ENCODE data around the gene ITGA8. TPM values are rescaled to one million over a fixed set of nuclear protein-coding genes. Genes with fewer than 3 reads are reported as not detected.

ITGA8 gene
- total and polyA plus RNA-seq, 9 of the 15 experiments (the other 6 are each of a cell fraction or from before 2014, with no cell fraction given) = 0.01 to 0.07 (median 0.04) TPM; not detected in 5

GRCh38 chr10:15703944-15704580 is 15.7 kb downstream of the ITGA8 start (continued):
- TF ChIP-seq CHD7 (IDR thresholded peaks at IDR 0.05; ENCODE audit: low read depth, low read length) (no peak), CXXC5 (CRISPR knock-in tag; IDR thresholded peaks at IDR 0.05) (no peak), ZNF436 (CRISPR knock-in tag; IDR thresholded peaks at IDR 0.05) (no peak), THRAP3 (IDR thresholded peaks at IDR 0.05; ENCODE audit: borderline replicate concordance) (no peak), ZNF584 (CRISPR knock-in tag; IDR thresholded peaks at IDR 0.05; ENCODE audit: low read depth) (peak; percentile 71; the same call in 1 of the 2 replicates), ZNF583 (CRISPR knock-in tag; IDR thresholded peaks at IDR 0.05) (no peak), ILK (tag; IDR thresholded peaks at IDR 0.05; ENCODE audit: borderline replicate concordance, low read depth) (no peak), ZNF398 (CRISPR knock-in tag; IDR thresholded peaks at IDR 0.05) (no peak), PTTG1 (tag; IDR thresholded peaks at IDR 0.05; ENCODE audit: low read depth) (0 out of 2 replicates have a peak, but pooled peaks have one; percentile 15), ZNF175 (CRISPR knock-in tag; IDR thresholded peaks at IDR 0.05; ENCODE audit: low read depth) (0 out of 2 replicates have a peak, but pooled peaks have one; percentile 38), ZNF780A (CRISPR knock-in tag; IDR thresholded peaks at IDR 0.05) (no peak), ZNF324 (CRISPR knock-in tag; IDR thresholded peaks at IDR 0.05) (no peak), JUND (IDR thresholded peaks at IDR 0.05; ENCODE audit: borderline replicate concordance, low read depth, low read length) (peak; percentile 76; the same call in 1 of the 2 replicates), JUND (tag; IDR thresholded peaks at IDR 0.05; ENCODE audit: borderline replicate concordance, low read depth, low read length) (no peak; the same call in 1 of the 3 replicates), GABPB1 (CRISPR knock-in tag; IDR thresholded peaks at IDR 0.05) (no peak)
